GM19351 (cell line): ENCODE results near the gene ZSWIM6.
A peak's percentile ranks its signal among the peaks of the same experiment; 100 is the strongest.

Experiments used
- ATAC-seq: cut with Tn5 transposase; IDR thresholded peaks from one replicate; pipeline ENCODE4 v1.9.1; 2021; ENCODE audit warnings: mild to moderate bottlenecking, moderate library complexity; ENCODE audit not compliant: unreplicated experiment

ZSWIM6 gene

DNA sequence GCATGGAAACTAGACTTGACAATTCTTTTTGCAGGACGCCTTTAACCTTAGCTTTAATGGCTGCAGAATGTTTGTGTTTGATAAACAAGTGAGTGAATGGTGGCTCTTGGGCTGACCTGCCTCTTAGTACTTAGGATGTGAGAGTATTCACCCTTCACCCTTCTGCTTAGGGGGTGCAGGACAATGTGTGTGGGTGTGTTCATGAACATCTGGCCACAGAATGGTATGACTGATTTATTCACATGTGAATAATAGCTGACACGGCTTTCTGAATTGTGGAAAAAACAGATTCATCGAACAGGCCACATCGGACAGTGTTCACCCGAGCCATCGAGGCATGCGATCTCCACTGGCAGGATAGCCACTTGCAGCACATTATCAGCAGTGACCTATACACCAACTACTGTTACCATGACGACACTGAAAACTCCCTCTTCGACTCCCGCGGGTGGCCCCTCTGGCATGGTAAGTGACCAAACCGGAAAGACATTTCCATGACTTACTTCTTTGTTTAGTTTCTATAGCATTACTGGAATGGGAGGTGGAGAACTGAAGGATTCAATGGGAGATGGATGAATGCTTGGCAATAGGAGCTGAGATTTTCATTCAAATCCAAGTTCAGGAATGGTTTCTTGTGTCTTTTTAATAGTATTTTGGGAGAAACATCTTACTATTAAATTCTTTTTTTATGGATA, 193.6 kb downstream of the ZSWIM6 start:
- ATAC-seq: no peak

DNA sequence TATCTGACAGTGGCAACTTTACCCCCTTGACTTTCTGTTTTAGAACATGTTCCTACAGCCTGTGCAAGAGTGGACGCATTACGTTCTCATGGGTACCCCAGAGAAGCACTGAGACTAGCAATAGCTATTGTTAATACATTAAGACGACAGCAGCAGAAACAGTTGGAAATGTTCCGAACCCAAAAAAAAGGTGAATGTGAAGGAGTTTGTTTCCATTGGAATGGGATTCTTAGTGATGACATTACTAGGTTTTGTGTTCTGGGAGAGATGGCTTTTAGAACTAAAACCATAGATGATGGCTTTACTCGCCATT, 194.1 kb downstream of the ZSWIM6 start:
- ATAC-seq: no peak

DNA sequence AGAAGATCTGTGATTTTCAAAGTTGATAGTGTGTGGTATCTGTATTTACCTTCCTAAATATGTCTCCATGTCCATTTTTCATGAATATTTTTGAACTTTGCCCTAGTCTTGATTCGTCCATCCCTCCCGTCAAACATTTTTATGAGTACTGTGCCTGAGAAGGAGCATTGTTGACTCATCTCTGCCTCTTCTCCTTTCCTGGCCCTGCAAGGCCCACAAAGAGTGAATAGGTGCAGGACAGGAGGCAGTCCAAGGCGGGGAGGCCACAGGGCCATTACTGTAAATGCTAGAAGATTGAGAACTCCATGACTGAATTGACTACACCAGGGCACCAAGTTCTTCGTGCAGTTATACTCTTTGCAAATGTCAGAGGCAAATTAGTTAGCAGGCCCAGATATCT, 200.9 kb downstream of the ZSWIM6 start:
- no peak for ATAC-seq

DNA sequence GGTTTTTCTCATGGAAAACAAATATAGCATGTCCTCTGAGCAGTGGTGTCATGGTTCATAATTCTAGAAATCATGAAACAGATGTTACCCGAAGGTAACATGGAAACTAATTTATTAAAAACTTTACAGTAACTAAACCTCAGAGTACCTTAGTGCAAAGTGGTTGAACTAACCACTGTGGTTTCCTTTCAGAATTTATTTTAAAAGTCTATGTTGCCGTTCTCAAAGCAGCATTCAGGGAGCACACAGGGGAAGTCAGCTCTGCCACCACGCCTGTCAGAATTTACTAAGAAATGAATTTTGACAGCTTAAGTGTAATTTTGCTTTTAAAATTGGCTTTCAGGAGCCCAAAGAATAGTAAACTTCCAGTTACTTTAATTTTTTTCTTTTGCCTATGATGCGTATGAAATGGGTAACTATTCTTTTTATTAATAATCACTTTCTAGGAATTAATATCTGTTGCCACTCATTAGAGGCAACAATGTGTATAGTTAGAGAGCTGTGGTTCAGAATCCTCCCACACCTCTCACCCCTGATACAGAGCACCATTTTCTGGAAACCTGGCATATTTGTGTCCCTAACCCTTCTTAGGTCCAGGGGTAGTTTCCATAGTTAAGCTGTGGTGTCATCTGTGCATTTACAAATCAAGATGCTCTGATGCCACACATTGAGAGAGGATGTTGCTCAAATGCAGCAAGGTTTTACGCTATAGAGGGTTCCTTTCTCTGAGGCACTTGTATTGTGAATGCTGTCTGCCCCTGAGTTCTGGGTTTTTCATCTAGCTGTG, 202.6 kb downstream of the ZSWIM6 start:
- ATAC-seq: peak; percentile 90

DNA sequence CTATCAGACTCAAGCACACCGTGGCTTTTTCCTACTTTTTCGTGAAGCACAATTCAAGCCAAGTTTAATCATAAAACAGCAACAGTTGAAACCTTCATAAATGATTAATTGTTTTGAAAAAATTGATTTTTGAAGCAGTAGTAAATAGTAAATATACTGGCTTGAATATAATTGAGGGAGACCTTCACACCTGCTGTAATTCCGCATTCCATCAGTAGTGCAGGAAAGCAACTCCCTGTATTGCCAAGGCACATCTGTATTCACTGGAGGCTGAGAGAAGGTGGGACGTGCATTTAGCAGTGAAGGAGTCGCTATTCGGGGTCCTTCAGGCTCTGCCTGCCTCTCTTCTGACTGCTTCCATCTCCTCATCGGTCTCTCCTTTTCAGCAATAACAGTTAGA, 203.8 kb downstream of the ZSWIM6 start:
- no peak for ATAC-seq

DNA sequence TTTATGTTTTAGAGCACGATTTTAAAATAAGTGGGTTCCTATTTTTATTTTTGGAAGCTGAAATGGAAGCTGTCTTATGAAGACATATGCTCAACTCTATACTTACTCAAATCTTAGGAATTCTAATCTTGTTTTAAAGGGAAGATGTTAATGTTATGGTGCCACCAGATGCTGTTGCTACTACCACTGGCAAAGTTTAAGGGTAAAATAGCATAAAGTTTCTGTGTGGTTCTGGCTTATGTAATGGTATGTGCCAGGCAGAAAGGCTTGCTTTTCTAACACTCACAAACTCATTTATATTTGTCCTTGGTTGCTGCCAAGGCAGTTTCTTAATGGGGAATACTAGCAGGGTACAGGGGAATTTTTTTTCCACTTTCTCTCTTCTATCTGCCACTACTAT, 204.9 kb downstream of the ZSWIM6 start:
- no peak for ATAC-seq

DNA sequence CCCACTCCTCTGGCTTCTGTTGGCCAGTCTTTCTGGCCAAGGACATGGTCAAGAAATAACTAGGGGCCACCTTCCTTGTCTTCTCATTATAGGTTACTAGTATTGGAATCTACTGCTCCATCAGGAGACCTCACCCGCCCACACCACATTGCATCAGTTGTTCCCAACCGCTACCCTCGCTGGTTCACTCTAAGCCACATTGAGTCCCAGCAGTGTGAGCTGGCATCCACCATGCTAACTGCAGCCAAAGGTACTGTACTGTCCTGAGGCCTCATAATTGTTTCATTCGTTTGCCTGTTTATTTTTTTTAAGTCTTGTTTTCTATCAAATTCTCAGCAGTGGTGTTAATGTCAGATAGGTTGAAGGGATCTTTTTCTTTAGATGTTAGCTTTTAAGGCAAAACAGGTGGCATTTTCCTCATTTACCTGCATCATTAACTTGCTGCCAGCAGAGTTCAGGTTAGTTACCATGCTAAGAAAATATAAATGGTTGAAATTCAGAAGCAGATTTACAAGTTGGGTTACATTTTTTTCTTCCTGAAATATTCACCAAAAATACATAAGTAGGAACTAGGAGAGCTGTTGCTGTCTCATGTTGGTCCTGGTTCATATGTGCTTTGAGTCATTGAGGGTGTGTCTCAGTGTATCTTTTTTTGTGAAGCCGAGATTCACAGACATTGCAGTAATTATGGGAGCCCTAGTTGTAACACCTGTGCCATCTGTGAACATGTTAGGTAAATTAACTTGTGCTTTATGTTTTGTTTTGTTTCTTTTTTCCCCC, 206.9 kb downstream of the ZSWIM6 start:
- no peak for ATAC-seq

DNA sequence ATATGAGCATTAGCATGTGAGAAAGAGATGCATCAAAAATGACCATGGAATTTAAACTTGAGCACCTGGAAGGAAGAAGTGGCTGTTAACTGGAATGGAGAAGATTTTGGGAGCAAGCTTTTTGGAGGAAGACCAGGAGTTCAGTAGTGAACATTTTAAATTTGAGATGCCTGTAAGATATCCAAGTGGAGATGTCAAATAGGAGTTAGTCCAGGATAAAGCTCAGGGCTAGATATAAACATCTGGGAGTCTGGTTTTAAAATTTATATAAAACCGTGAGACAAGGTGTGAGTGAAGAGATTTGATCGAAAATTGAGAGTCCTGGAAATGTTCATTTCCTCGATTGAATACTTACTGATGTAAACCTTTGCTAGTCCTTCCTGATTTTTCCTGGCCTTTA, 217.5 kb downstream of the ZSWIM6 start:
- no peak for ATAC-seq

DNA sequence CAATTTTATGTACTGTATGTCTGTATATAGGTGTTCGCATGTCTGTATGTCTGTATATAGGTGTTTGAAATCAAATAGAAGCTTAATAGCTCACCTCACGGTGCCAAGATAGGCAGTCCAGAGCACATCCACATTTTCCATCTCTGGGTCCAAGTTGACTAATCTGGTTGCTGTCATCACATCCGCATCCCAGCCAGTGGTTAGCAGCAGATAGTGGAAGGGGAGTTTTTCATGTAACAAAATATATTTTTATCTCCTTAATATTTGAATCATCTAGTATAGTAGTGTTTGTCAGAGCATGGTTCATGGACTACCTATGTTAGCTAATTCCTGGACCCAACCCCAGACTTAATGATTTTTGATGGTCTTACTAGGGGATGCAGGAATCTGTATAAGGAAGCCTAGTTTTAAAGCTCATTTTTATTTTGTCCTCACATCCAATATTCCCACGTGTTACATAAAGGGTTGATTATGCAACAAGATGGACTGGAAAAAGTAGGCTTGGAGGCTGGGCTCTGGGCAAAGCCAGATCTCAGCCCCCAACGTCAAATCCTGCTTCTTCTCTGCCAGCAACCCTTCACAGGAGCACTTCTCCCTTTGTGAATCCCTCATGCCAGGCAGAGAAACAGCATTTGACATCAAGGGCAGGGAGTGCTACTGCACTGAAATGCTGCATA, 219.7 kb downstream of the ZSWIM6 start:
- no peak for ATAC-seq

DNA sequence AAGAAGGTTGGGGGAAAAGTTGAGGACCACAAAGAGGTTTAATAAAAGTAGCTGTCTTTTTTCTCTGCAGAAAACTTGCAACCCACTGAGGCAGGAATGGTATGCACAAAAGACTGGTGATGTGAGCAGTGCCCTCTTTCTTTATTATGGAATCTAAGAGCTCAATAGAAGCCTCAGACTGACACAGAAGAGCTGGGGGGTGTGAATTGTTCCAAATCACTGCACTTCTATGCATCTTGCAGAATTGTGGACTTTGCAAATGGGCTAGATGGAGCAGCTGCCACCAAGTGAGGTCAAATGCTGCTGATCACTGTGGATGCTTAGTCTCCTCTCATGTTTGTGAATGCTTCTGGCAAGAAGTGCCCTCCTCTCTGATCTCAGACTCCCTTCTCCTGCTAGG, 227.1 kb downstream of the ZSWIM6 start:
- ATAC-seq: no peak

DNA sequence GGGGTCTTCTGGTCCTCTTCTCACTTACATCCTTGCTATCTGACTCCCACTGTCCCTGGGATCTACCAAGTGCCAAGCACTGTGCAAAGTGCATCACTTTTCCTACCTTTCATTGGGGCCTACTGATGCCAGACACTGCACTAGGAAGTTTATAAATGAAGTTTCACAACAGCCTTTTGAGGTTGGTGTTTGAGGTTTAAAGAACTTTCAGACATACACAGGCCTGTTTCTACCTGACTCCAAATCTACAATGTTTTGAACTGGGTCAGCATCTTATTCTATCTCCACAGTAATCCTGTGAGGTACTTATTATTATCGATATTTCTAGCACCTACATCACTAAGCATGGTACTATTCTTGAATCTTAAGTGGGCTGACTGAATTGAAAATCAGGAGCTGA, 227.7 kb downstream of the ZSWIM6 start:
- no peak for ATAC-seq

DNA sequence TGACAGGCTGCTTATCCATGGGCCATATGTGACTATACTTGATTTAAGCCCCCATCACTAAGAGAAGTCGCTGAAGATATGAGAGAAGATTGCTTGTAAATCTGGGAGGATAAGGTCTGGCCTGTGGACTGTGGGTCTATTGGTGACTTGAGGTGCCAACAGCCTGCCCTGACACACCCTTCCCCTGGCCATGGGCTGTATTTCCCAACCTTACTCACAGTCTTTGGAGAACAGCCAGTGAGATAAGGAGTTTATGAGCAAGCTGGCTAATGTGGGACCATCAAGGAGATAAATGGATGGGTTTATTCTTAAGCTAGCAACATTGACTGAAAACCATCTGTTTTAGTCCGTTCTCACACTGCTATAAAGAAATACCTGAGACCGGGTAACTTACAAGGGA, 231.3 kb downstream of the ZSWIM6 start:
- ATAC-seq: no peak

DNA sequence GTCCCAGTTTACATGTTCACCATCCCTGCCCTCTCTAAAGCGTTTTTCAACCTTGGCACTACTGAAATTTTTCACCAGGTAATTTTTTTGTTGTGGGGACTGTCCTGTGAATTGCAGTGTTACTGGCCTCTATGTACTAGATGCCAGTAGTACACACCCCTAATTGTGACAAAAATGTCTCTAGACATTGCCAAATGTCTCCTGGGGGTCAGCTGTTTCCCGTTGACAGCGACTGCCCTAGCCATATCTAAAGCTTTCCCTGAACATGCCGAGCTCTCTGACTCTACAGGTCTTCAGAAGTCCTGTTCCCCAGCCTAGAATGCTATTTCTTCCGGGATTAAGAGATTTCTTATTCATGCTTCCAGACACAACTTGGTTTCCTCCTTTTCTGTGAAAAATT, 235.3 kb downstream of the ZSWIM6 start:
- no peak for ATAC-seq

DNA sequence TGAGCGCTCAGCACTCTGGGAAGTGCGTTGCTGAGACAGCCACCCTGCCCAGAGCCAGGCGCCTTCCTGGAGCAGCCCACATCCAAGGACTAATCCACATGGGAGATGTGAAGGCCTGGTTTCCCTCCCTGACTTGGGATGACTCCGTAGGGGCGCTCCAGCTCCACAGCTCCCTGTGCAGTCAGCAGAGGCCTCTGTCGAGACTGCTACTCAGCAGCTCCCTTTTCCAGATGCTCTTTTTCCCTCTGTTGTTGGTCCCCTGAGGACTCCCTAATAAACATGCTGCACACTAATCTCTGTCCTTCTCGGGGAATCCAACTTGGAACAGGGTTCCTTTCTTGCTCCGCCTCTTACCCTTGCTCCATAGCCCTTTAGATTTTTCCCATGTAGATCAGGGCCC, 237.3 kb downstream of the ZSWIM6 start:
- ATAC-seq: no peak

DNA sequence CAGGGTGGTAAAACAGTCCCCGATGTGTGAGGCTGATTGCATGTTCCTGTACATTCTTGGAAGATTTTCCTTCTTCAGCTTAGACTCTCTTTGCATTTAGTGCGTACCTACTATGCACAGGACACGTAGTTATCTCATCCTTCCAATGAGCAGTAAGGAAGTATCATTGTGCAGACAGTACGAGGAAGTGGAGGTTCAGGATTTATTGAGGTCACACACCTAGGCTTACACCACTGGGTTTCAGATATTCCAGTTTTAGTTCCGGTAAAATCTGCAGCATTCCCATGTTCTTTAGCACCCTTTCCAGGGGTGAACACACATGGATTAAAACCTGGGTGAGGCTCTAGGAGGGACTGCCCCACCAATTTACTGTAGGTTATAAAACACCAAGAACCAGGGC, 238.7 kb downstream of the ZSWIM6 start:
- no peak for ATAC-seq

DNA sequence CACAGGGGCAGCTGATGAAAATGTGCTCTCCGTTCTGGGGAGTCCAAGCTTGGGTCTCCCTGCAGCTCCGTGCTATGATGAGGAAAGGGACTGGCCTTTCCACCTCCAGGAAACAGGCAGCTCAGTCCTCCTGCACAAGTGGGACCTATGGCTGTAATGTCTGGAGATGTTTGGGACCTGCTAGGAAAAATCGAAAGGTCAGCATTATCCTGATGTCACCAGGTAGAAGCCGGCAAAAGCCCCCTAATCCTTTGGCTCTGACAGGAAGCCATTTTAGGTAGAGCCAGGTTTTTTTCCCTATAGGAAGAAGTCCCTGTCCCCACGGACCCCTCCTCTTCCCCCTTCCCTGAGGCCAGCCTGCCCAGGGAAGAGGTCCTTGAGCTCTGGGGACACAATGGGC, 240.9 kb downstream of the ZSWIM6 start:
- no peak for ATAC-seq

DNA sequence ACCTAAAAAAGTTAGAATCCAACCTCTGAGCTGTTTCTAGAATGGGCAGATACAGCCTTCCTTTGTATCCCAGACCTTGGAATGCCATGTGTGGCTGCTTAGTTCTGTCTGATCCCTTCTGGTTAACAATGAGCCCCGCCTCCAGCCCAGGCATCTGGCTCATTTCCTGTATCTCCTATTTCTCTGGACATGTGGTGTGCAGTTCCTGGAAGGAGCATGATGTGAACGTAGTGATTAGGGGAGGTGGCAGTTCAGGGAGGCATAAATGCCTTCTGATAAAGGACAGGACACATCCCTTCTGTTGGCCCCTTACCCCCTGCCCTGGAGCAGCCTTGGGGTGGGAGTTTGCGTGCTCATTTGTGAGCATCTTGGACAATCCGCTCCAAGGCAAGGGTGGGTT, 243.0 kb downstream of the ZSWIM6 start:
- ATAC-seq: no peak

DNA sequence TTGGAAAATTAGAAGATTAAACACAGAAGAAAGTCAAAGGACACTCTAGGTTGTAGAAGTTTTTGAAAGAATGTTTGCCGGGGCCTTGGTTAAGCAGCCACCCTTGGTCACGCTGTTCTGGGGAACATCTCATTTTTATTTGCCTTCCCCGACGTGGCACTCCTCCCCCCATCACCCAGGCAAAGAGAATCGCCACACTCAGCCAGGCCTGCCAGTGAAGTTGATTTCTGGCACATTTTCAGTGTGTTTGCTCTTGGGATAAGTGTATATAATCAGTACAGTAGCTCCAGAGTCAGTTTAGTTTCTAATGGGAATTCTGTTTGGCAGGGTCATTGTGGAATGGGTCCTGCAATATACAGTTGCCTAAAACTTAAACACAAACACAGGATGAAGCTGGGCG, 243.5 kb downstream of the ZSWIM6 start:
- no peak for ATAC-seq

DNA sequence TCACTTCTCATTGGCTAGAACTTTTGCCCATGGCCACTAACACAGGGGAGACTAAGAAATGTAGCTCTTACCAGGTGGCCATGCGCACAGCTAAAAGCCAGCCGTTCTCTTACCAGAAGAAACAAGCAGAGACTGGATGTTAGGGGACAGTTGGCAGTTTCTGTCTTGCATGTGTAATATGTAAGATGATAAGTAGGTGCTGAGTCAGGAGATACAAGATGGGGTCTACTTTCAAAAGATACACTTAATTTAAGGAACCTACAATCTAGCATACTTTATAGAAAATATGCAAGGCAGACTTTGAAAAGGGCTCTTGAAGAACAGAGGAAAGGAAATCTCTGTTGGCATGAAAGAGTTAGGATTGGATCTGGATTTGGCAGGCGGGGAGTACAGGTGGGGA, 244.5 kb downstream of the ZSWIM6 start:
- ATAC-seq: no peak

DNA sequence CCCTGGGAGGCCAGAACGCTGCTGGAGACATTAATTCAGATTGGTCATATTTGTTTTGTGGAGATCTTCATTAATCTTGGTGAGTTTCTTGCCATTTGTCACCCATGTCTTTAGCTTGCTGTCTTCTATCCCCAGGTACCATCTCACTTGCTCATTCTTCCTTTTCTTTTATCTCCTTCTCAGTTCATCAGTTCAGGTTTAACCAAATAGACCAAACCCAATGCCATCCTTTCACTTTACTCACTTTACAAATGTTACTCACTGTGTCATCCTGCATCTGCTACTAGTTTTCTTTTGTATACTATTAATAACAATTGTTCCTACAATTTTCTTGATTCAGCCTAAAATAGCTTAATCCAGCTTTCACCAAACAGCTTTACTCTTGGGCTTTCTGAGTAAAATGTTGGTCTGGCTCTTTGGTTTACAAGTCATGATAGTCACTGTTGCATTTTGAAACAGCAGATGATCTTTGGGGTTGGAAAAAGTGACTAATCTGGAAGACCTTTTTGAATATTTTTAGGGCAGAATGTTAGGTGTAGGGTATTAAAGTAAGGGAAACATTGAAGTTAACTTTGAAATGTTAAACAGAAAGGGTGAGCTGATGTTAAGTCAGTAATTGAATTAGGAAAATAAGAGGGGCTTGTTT, 246.9 kb downstream of the ZSWIM6 start:
- no peak for ATAC-seq

DNA sequence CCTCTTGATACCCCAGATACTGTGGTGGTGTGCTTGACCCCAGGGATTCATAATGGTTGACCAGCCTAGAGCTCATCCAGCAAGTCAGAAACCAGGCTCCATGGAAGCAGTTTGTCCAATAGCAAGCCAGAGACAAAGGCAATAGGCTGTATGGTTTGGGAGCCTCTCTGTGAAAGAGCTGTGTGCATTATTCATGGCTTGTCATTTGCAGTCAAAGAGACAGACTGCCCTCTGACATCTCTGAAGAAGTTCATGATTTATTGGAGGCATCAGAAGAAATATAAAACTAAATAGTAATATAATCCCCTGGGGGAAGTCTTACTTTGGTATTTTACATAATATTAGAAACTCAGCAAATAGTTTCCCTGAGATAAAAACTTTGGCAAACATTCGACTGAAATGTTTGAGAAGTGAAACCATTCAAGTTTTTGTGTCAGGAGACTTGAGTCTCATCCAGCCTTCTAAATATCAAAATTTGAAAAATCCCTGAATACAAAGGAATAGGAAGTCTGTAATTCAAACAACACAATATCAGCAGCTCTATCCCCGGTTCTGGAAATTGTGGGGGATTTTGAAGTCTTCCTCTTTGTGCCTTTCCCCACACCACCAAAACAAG, 250.3 kb downstream of the ZSWIM6 start:
- ATAC-seq: no peak
